ENCODE results near the gene ADAMTS12.
"Not testable (repeated sequence)": the region's sequence is repeated elsewhere in the genome, so short reads cannot be mapped to it uniquely, and the experiment has no call there.

ADAMTS12 gene

DNA sequence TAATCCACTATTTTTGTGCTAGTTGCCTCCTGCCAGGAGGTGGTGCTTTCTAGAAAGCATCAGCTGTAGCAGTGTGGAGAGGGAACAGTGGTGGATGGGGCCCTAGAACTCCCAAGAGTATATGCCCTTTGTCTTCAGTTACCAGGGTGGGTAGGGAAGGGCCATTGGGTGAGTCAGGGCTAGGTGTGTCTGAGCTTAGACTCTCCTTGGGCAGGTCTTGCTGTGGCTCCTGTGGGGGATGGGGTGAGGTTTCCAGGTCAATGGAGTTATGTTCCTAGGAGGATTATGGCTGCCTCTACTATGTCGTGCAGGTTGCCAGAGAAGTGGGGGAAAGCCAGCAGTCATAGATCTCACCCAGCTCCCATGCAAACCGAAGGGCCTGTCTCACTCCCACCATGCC is 11.3 kb upstream of the ADAMTS12 start:
- DNase-seq: no peak

DNA sequence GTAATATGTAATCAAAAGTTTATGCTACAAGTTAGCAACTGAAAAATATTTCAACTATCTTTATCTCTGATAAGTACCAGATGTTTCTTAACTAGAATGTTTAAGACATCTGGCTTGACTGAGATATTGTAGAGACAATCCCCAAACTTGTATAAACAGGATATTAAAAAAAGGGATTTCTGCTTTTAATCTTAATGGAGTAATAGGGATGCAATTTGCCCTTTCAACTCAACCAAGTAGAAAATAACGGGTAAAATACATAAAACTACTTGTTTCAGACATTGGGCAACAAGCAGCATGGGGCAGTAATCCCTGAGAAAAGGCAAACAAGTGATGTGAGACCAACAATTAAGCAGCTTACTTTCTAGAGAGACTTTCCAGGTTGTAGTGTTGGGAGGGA is 9.4 kb upstream of the ADAMTS12 start:
- no peak for DNase-seq

DNA sequence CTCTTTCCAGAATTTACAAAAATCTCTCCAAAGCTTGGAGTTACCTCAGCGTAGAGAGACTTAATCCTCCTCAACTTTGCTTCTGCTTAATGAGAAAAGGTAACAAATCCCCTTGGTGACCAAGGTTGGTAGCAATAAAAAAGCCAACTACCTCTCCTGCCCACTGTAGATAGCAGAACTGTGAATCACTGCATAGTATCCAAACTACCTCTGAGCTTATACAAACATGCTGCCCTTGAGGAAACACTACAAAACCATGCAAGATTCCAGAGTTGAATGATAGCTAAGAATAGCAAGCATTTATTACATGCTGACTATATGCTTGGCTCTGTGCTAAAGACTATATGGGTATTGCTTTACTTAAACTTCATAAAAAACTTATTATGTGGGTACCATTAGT is 2.8 kb upstream of the ADAMTS12 start:
- no peak for DNase-seq

DNA sequence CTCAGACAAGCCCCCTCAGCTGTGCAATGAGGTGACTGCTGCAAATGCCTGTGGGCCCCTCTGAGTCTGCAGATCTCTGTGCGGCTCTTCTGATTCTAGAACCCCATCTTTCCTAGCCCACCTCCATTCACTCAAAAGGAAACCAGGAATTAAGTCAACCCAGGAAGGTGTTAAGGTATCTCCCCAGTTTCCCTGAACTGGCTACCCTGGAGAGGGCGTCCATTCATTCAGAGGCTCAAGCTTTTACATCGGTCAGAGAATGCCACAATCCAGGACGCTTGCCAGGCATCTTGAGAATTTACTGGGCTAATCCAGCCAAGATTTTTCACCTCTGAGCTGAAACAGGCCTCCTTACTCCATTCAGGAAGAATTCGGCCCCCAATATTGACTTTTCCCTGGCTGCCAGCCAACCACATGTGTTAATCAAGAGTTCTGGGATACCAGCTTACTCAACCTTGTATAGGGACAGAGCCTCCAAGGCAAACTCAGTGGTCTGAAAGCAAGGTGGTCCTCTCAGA is 889 bp upstream of the ADAMTS12 start:
- DNase-seq: no peak

DNA sequence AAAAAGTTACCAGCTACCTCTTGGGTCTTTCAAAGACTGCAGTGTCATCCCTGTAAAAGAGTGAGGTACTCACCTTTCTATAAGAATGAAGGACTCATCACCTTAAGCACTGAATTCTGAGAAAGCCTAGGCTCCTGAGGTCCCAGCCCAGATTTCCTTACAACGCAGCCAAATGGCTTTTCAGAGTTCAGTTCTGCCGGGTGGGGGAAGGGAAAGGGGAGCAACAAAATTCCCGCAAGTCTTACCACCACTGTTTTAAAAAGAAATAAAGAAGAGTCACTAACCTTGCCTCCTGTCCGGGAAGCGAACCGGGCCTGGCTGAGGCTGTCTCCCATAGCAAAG is 373 bp downstream of the ADAMTS12 start:
- no peak for DNase-seq

DNA sequence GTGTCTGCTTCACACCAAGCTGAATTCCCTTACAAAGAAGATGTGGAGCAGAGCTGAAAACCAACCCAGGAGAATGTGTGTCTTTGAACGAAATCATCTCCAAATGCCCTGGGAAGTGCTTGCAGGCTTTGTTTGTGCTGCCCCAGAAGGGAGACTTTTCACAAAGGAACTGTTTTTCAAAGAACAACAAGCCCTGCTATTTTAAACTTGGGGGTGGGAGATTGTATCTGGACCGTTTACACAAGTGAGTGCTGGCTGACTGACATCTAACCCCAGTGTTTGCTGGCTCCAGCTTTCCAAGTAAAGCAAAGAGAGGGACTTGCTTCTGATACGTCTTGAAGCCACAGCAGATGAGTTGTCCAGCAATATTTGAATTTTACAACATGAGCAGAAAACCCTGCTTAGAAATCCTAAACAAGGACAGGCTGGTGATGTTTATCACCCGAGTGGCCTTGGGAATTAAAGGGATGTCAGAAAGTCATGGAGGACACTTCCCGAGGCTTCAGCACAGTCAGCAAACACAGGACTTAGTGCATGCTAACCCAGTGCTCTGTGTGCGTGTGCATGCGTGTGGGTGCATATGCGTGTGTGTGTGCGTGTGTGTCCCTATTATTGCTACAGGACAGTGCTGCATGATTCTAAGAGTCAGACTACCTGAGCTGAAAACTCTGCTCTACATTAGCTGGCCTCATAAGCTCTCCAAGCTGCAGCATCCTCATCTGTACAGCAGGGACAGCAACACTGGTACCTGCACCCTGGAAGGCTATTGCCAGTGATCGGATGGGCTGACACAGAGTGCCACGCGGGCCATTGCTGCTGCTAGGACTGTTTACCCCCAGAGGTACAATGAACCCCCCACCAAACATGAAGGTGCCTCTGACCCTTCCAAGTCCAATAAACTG is 1.4 kb downstream of the ADAMTS12 start:
- DNase-seq: peak; percentile 27

DNA sequence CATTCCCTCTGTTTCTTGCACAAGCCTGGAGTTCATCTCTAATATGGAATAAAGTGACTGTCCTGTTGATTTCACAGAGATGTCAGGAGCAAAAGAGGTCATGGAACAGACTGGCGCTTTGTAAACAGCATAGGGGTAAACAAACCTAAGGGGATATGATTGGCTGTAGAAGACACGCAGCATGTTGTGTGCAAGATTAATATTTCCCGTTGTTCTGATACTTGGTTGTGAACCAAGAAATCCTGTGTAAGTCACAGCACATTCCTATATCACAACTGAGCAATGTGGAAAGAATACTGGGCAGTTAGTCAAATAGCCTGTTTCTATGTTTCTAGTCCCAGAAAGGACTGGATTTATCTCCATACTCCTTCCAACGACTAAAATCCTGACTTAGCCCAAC is 3.2 kb downstream of the ADAMTS12 start:
- DNase-seq: no peak

DNA sequence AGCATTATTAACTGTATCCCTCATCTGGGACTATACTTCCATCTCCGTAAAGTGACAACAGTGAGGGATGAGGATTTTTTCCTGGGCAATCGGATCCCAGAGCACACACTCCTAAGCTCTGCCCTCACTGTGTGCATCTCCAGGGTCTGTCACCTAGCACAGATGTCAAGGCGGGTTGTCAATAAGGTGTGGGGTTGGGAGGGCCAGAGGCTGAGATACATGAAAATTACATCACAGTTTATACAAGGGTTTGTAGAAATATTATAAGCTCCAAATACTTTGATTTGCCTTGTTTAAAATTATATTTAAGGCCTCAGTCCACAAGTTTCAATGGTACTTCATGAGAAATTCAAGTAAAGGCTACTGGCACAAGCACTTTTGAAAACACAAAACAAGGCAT is 4.5 kb downstream of the ADAMTS12 start:
- no peak for DNase-seq

DNA sequence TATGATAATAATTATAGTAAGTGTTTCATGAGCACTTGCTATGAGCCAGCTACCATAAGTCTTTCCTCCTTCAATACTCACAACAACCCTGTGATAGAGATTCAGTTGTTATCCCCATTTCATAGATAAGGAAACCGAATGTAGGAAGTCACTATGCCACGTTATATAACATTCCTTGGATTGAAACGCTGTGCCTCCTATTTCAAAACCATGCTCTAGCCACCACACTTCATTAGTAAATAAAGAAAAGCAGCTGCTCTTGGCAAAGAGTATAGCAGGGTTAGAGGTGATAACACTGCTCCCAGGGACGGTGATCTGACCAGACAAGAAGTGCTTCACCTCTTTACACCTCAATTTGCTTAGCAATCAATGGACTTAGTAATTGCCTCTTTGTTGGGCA is 5.5 kb downstream of the ADAMTS12 start:
- DNase-seq: no peak

DNA sequence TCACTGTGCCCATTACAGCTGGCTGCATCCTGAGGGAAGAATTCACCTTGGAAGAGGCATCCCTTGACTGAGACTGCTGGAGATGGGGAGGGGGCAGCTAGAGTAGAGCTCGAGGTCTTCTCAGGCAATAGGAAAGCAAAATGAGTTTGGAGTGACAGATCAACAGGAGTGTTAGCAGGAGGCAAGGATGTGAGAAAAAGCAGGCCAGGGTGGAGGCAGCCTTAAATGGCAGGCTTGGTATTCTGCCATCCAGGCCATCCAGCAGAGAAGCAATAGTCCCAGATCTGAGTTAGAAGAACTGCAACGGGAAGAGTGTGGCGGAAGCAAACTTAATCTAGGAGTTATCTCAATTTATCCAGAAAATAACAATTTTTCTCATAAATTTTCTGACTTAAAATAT is 6.1 kb downstream of the ADAMTS12 start:
- DNase-seq: no peak

DNA sequence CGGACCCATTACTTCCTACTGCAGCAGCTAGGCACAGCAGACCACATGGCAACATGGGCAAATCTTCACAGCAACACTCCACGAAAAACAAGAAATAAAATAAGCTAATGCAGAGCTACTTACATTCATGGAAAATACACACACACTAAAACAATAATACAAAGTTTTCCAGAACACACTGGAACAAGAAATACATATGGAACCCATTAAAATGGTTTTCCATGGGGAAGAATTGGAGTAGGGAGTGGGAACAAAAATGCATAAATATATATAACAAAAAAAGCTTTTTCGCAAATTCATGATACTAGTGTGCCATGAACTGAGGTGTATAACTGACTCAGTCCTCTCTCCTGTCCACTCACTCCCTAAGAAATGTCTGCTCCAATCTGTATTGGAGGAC is 8.3 kb downstream of the ADAMTS12 start:
- DNase-seq: no peak

DNA sequence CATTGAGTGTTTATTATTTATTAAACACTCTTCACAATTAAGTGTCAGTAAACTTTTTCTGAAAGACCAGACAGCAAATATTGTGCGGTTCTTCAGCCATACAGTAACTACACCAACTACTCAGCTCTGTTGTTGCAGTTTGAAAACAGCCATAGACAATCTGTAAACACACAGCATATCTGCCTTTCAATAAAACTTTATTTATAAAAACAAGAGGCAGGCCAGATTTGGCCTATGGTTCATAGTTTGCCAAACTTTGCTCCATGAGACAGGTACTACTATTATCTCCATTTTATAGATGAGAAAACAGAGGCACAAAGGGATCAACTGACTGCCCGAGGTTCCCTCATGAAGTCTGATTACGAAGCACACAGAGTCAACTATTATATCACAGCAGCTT is 11.5 kb downstream of the ADAMTS12 start:
- DNase-seq: no peak

DNA sequence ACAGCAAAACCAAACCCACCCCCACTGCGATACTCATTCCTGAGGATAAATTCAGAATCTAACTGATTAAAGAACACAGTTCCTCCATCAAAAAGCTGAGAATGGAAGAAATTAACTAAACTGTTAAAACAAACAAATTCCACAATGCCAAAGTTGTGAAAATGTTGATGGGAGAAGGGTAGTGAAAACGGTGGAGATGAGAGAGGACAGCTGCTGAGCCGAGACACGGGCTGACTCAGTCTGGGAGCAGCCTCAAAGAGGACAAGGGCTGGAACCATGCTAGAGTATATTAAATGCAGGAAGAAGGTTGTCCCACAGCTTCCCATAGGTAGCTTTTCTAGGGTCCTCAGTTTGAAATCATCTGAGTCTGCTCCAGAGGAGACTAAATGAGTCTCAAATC is 14.3 kb downstream of the ADAMTS12 start:
- no peak for DNase-seq

DNA sequence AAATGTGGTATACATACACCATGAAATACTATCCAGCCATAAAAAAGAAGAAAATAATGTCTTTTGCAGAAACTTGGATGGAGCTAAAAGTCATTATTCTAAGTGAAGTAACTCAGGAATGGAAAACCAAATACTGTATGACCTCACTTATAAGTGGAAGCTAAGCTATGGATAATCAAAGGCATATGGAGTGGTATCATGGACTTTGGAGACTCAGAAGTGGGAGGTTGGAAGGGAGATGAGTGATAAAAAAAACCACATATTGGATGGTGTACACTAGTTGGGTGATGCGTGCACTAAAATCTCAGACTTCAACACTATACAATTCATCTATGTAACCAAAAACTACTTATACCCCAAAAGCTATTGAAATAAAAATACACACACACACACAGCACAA is 24.5 kb downstream of the ADAMTS12 start:
- no peak for DNase-seq

DNA sequence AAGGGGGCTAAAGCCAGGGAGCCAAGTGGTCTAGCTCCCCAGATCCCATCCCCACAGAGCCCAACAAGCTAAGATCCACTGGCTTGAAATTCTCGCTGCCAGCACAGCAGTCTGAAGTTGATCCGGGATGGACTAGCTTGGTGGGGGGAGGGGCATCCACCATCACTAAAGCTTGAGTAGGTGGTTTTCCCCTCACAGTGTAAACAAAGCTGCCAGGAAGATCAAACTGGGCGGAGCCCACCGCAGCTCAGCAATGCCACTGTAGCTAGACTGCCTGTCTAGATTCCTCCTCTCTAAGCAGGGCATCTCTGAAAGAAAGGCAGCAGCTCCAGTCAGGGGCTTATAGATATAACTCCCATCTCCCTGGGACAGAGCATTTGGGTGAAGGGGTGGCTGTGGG is 32.6 kb downstream of the ADAMTS12 start:
- DNase-seq: not testable (repeated sequence)

DNA sequence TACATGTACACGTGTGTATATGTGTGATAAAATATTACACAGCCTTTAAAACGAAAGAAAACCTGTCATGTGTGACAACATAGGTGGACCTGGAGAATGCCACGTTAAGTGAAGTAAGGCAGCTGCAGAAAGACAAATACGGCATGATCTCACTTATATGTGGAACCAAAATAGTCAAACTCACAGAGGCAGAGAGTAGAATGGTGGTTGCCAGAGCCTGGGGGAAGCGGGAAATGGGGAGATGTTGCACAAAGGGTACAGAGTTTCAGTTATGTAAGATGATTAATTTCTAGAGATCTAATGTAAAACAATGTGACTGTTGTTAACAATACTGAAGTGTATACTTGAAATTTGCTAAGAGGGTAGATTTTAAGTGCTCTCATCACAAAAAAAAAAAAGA is 34.8 kb downstream of the ADAMTS12 start:
- no peak for DNase-seq

DNA sequence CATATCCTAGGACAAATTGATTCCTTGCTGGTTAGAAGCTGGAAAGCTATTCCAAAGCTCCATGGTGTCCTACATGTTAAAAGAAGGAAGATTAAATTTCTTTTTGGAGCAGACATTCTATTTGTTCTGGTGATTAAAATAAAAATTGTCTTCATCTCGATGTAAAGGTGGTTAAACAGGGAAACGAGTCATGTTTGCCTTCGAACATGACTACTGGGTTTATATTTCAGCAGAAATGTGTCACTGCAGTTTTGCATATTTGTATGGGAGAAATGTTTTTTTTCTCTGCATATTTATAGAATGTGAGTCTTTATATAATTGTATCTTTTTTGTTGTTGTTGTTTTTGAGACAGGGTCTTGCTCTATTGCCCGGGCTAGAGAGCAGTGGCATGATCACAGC is 36.4 kb downstream of the ADAMTS12 start:
- no peak for DNase-seq

DNA sequence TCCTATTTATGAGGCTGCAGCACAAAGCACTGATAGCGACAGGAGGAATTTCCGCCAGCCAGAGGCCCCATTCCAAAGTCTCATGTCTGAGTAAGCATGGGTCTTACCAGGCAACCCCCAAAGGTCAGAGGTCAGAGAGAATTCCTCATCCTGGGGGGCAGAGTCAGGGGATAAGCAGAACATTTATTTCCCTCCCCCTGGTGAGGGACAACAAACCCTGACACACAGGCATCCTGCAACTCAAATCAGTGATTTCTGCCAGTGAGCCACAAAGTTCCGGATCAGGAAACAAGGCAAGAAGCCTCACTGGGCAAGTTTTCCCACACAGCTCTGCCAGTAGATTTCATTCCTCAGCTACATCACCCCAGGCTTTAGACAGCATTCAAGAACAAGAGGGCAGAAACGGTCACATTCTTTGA is 37.0 kb downstream of the ADAMTS12 start:
- peak; percentile 38 for DNase-seq

DNA sequence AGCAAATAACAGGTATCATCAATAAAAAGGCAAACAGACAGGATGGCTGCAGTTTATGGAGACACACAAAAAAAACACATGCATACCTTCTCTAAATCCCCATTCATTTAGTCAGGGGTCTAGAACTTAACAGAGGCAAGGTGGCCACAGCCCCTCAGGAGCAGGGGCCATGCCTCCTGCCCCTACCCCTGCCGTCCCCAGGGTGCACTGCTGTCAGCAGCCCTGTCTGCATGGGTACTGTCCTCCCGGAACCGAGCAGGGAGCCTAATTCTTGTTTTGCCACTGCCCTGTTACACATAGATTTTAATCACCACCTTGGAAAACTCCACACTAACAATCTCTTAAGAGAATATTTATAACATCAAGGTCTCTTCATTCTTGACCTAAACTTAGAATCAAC is 39.0 kb downstream of the ADAMTS12 start:
- DNase-seq: no peak

DNA sequence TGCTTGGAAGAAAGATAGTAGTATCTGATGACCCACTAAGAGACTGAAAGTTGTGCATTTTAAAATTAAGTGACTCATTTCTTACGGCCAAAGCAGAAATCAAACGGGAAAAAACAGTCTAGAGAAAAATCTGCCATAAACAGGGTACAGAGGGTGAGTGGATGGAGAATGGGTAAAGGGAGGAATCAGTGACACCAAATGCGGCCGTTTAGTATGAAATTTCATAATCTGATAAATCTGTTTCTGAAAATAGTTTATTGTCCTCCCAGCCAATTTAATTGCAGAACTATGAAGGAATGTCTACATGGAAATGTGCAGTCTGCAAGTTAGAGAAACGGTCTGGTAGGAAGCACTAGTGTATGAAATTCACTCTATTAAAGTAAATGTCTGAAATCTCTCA is 39.5 kb downstream of the ADAMTS12 start:
- no peak for DNase-seq

DNA sequence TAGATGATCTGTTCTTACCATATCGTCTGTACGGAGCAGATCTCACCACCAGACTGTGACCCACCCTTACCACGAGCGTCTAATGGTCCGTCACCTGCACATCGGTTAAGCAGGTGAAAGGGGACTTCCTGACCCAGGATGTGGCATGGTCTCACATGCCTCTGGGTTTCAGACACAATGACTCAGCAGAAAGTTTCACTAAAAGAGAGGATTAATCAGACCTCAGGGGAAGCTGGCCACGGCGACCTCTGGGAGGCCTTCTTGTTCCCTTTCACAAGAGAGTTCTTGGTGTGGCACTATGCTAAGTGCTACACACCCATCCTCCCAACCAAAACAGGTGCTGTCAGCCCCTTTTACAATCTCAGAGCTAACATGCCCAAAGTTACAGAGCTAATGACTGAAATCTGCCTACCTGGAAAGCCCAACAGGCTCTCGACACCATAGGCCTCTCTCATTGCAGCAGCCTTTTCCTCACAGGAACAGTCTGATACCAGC is 41.6 kb downstream of the ADAMTS12 start:
- DNase-seq: no peak

DNA sequence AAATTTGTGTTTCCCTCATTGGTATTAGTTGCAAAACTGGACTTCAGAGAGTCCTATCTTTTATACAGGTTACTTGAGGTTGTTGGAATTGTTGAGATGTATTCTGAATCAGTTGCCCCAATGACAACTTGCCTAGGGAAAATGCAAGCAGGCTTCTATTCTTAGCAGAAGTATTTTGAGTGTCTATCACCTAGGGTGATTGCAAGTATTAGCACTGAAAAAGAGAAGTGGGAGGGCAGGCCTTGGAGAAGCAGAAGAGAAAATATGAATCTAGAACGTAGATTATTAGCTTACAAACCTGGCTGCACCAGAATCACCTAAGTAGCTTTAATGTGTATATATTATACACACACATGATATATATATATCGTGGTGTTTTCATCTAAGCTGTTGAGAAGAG is 43.2 kb downstream of the ADAMTS12 start:
- DNase-seq: no peak

DNA sequence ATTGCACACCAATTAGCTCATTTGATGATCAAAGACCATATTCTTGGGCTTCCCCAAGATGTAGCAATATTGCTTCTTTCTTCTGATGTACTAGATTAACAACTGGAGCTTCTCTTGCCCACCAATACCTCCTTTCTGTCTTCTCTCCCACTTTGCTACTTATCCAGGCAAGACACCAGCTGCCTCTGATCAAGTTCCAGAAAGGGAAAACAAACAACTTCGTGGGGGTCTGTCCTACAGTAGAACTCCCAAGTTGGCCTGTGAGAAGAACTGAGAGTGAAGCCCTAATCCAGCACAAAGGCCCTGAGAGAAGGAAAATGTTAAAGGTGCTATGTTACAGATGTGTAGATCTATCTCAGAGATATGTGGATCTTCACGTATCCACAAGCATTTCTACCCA is 44.9 kb downstream of the ADAMTS12 start:
- DNase-seq: no peak

DNA sequence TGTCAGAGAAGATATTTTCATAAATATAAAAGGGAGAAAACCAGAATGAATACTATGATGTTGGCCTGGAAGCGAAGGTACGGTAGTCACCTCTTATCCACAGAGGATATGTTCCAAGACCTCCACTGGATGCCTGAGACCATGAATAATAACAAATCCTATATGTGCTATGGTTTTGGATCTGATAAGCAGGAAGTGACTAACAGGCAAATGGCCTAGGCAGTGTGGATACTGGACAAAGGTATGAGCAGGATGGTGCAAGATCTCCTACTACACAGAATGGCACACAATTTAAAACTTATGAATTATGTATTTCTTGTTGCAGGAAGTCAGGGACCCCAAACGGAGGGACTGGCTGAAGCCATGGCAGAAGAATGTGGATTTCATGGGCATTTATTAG is 48.2 kb downstream of the ADAMTS12 start:
- no peak for DNase-seq

Measured in right kidney (tissue), 1 donor.